HG03135 (cell line): ENCODE data around the gene PRKAR2B.
"Not testable (repeated sequence)": the region's sequence is repeated elsewhere in the genome, so short reads cannot be mapped to it uniquely, and the experiment has no call there.

Source experiments
- ATAC-seq: cut with Tn5 transposase; IDR thresholded peaks from one replicate; pipeline ENCODE4 v1.9.1; 2021; ENCODE audit warnings: mild to moderate bottlenecking, moderate library complexity; ENCODE audit not compliant: unreplicated experiment

Gene PRKAR2B

GRCh38 chr7:107026166-107026565, 18.3 kb upstream of the PRKAR2B start:
- ATAC-seq = no peak

- ATAC-seq = no peak
These were observed 17.3 kb upstream of the PRKAR2B start for GRCh38 chr7:107027208-107027607.

GRCh38 chr7:107029061-107029763, 15.3 kb upstream of the PRKAR2B start:
- ATAC-seq = no peak

GRCh38 chr7:107029764-107030286, 14.7 kb upstream of the PRKAR2B start:
- ATAC-seq = no peak

- no peak for ATAC-seq
These were observed 12.5 kb upstream of the PRKAR2B start for GRCh38 chr7:107032050-107032449.

GRCh38 chr7:107032720-107033438, 11.6 kb upstream of the PRKAR2B start:
- ATAC-seq = no peak

- ATAC-seq = no peak
These were observed 10.0 kb upstream of the PRKAR2B start for GRCh38 chr7:107034553-107034952.

- ATAC-seq = no peak
These were observed 9.1 kb upstream of the PRKAR2B start for GRCh38 chr7:107035446-107035845.

- ATAC-seq = no peak
These were observed 8.0 kb upstream of the PRKAR2B start for GRCh38 chr7:107036535-107036934.

- no peak for ATAC-seq
These were observed 6.5 kb upstream of the PRKAR2B start for GRCh38 chr7:107037717-107038603.

- ATAC-seq = no peak
These were observed 5.2 kb upstream of the PRKAR2B start for GRCh38 chr7:107039199-107039900.

GRCh38 chr7:107041097-107041496, 3.4 kb upstream of the PRKAR2B start:
- ATAC-seq = no peak

GRCh38 chr7:107041764-107042163, 2.7 kb upstream of the PRKAR2B start:
- ATAC-seq = not testable (repeated sequence)

GRCh38 chr7:107042326-107042910, 2.1 kb upstream of the PRKAR2B start:
- ATAC-seq = not testable (repeated sequence)

GRCh38 chr7:107043491-107043890, 1.0 kb upstream of the PRKAR2B start:
- no peak for ATAC-seq

- no peak for ATAC-seq
These were observed 571 bp upstream of the PRKAR2B start for GRCh38 chr7:107043921-107044346.

- no peak for ATAC-seq
These were observed 873 bp downstream of the PRKAR2B start for GRCh38 chr7:107045195-107045960.

- no peak for ATAC-seq
These were observed 1.5 kb downstream of the PRKAR2B start for GRCh38 chr7:107045980-107046379.

- ATAC-seq = no peak
These were observed 2.2 kb downstream of the PRKAR2B start for GRCh38 chr7:107046491-107047259.
